C4-2B (cell line): Measurements from ENCODE around the gene GBA2.
A peak's percentile ranks its signal among the peaks of the same experiment; 100 is the strongest.

Source experiments
- ZFX ChIP-seq: fragments of 450-650 bp; IDR thresholded peaks from 2 replicates; pipeline ENCODE4 v1.6.1; 2017
- TF ChIP-seq, protein P1 (sequence below): fragments of 450-650 bp; conservative IDR thresholded peaks from 2 replicates; pipeline ENCODE4 v1.5.1; 2017; ENCODE audit warnings: mild to moderate bottlenecking

DNA sequence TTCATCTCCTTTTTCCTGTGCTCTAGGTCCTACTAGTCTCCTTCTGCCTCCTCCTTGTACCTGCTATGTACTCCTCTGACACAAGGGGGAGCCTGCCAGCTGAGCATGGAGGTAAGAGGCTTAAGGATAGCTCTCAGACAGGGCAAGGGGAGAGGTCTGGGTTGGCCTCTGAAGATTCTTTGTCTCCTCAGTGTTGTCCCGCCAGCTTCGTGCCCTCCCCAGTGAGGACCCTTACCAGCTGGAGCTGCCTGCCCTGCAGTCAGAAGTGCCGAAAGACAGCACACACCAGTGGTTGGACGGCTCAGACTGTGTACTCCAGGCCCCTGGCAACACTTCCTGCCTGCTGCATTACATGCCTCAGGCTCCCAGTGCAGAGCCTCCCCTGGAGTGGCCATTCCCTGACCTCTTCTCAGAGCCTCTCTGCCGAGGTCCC is 12.8 kb downstream of the GBA2 start:
- TF ChIP-seq, protein P1, sequence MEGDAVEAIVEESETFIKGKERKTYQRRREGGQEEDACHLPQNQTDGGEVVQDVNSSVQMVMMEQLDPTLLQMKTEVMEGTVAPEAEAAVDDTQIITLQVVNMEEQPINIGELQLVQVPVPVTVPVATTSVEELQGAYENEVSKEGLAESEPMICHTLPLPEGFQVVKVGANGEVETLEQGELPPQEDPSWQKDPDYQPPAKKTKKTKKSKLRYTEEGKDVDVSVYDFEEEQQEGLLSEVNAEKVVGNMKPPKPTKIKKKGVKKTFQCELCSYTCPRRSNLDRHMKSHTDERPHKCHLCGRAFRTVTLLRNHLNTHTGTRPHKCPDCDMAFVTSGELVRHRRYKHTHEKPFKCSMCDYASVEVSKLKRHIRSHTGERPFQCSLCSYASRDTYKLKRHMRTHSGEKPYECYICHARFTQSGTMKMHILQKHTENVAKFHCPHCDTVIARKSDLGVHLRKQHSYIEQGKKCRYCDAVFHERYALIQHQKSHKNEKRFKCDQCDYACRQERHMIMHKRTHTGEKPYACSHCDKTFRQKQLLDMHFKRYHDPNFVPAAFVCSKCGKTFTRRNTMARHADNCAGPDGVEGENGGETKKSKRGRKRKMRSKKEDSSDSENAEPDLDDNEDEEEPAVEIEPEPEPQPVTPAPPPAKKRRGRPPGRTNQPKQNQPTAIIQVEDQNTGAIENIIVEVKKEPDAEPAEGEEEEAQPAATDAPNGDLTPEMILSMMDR: peak; percentile 88
- no peak for TF ChIP-seq ZFX
